ES-I3 (cell line): ENCODE measurements around the gene HAAO.

ENCODE experiments used
- H3K36me3 ChIP-seq: 2 replicates; pipeline ENCODE4 v1.6.1; 2013; ENCODE audit warnings: mild to moderate bottlenecking, low read length, control low read depth, moderate library complexity; ENCODE audit not compliant: insufficient read depth
- H3K4me1 ChIP-seq: 2 replicates; pipeline ENCODE4 v1.6.1; 2013; ENCODE audit warnings: mild to moderate bottlenecking, control low read depth, low read length; ENCODE audit not compliant: insufficient read depth
- H3K9ac ChIP-seq: 2 replicates; pipeline ENCODE4 v1.6.1; 2013; ENCODE audit warnings: low read depth, mild to moderate bottlenecking, low read length, moderate library complexity
- H3K9me3 ChIP-seq: 2 replicates; pipeline ENCODE4 v1.6.1; 2013; ENCODE audit warnings: mild to moderate bottlenecking, low read length, moderate library complexity; ENCODE audit not compliant: control insufficient read depth, insufficient read depth

Gene HAAO

DNA sequence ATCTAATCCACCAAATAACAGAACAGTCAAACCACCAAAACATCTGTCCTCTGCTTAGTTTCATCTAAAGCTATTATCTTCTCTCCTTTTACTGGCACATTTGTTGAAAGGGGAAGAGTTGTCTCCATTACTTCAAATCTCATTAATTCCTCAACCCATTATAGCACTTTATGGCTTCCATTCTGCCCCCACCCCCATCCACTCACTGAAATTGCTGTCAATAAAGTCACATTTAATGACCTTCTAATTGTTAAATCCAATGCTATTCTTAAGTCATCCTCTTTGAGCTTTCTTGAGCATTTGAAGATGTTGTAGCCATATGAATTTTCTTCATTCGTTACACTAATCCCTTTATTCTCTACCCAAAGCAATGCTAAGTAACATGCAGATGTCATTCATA, 33.6 kb downstream of the HAAO start:
- Histone ChIP-seq H3K4me1 (no peaks in the 10 kb centered on the region), H3K9me3 (no peaks in the 10 kb centered on the region), H3K9ac (no peak overlapping the region), H3K36me3 (no peaks in the 10 kb centered on the region)

DNA sequence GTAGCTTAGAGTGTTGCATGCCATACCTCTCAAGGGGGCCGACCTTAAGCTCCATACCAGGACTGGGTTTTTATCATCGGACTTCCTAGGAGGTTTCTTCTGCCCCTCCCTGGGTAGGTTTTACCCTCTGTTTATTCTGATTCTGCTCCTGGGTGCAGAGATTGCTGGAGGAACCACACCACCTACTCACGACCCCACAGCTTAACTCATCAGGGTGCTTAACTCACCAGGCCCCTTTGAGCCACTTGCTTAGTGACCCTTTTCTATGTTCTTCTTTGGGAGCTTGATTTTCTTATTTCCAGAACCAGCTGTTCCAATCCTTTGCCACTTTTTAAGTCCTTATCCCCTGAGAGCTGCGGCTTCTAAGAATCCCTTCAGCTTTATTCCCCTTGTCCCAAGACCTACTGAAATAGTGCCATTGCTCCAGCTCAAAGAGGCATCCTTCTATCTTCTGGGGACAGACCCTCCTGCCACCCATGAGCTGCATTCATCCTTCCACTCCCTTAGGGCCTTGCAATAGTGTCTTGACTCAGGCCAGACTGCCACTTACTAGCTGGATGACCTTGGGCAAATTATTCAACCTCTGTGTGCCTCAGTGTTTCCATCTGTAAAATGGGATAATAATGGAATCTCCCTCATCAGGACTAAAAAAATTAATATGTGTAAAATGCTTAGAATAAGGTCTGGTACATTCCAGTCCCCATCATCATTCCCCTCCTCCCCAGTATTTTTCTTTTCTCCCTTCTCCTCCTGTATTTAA, 34.2 kb downstream of the HAAO start:
- Histone ChIP-seq H3K36me3 (no peaks in the 10 kb centered on the region), H3K4me1 (no peaks in the 10 kb centered on the region), H3K9me3 (no peaks in the 10 kb centered on the region), H3K9ac (no peak overlapping the region)

DNA sequence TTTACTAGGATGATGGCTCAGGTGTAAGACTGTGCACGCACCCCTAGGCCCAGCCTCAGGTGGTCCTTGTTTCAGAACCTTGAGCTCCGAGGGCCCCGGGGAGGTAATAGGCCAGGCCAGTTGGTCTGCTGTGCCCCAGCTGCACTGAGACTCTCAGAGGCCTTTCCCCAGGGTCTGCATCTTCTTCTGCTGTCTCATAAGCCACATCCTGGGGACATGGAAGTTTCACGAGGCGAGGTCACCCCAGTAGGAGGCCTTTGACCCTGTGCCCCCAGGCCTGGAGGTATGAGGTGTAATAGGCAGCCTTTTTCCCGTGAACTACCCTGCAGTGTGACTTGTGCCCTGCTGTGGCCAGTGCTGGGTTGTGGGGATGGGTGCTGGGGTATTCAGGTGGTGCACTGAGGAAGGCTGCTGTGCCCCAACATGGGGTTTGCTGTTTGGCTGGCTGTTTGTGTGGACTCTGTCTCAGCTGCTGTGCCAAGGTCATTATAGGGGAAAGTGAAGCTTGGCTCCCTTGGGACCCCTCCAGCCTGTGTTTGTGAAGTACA, 35.3 kb downstream of the HAAO start:
- Histone ChIP-seq H3K9me3 (no peaks in the 10 kb centered on the region), H3K4me1 (no peaks in the 10 kb centered on the region), H3K36me3 (no peaks in the 10 kb centered on the region), H3K9ac (no peak overlapping the region)

GRCh38 chr2:42756150-42756775, 36.1 kb downstream of the HAAO start:
- H3K4me1 ChIP-seq, result no peaks in the 10 kb centered on the region
- no peak overlapping the region for H3K9ac ChIP-seq
- H3K9me3 ChIP-seq, result no peaks in the 10 kb centered on the region
- H3K36me3 ChIP-seq, result no peaks in the 10 kb centered on the region

GRCh38 chr2:42755191-42755880, 37.0 kb downstream of the HAAO start:
- no peaks in the 10 kb centered on the region for H3K36me3 ChIP-seq
- no peaks in the 10 kb centered on the region for H3K9me3 ChIP-seq
- no peak overlapping the region for H3K9ac ChIP-seq
- no peaks in the 10 kb centered on the region for H3K4me1 ChIP-seq

DNA sequence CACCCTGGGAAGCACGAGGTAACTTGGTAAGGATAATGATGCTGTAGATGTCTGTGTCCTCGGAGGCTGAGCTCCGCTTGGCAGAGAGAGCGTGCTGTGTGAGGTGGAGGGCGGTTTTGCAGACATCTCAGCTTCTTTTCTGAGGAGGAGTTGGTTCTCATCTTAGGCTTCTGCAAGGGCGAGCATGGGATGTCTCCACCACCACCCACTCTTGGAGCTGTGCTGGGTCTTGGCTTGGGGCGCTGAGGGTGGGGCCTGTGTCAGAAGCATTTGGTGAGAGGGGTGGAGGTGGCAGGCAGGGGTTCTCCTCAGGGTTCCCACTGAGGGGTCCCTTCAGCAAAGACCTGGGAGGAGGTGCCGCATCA, 37.6 kb downstream of the HAAO start:
- Histone ChIP-seq H3K9ac (no peak overlapping the region), H3K36me3 (no peaks in the 10 kb centered on the region), H3K9me3 (no peaks in the 10 kb centered on the region), H3K4me1 (no peaks in the 10 kb centered on the region)

- Histone ChIP-seq H3K9ac (no peak overlapping the region), H3K4me1 (no peaks in the 10 kb centered on the region)
Observed at GRCh38 chr2:42754021-42754775, 38.2 kb downstream of the HAAO start.

GRCh38 chr2:42752816-42753813, 39.3 kb downstream of the HAAO start:
- no peaks in the 10 kb centered on the region for H3K4me1 ChIP-seq
- H3K9me3 ChIP-seq, result no peaks in the 10 kb centered on the region
- no peak overlapping the region for H3K9ac ChIP-seq
- H3K36me3 ChIP-seq, result no peaks in the 10 kb centered on the region

More at GRCh38 chr2:42754021-42754775, 38.2 kb downstream of the HAAO start:
- H3K9me3 ChIP-seq, result no peaks in the 10 kb centered on the region
- no peaks in the 10 kb centered on the region for H3K36me3 ChIP-seq

DNA sequence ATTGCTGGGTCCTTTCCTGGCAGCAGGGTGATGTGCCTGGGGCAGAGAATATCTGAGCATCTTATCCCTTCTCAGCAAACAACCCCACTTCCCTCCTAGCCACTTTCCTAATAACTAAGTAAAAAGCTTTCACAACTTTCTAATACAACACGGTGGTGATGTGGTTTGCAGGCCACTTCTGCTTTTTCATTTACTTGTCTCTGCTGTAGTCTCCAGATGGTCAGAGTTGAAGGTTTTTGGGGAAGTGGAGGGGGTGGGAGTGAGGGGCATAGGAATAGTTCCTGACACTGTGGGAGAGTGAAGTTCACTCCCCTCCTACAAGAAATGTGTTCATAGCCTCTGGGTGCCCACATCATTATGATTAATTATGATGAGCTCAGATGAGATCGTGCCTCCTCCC, 40.1 kb downstream of the HAAO start:
- Histone ChIP-seq H3K9ac (no peak overlapping the region), H3K9me3 (no peaks in the 10 kb centered on the region), H3K36me3 (no peaks in the 10 kb centered on the region), H3K4me1 (no peaks in the 10 kb centered on the region)

GRCh38 chr2:42748840-42749239, 43.5 kb downstream of the HAAO start:
- Histone ChIP-seq H3K9ac (no peak overlapping the region), H3K36me3 (no peaks in the 10 kb centered on the region), H3K9me3 (no peaks in the 10 kb centered on the region), H3K4me1 (no peaks in the 10 kb centered on the region)

DNA sequence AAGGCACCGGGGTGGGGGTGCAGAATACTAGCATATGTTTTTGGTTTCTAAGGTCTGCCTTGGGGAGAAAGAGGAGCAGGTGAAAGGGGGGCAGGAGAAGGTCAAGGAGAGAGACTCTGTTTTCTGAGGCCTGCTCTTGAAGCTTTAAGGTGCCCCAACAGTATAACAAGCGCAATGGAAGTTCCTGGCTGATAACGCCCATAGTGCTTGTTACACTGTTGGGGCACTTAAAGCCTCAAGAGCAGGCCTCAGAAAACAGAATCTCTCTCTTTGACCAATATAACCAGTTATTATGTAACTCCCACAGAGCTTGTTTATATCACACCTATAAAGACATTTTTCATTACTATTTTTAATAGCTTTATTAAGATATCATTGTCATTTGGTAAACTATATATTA, 45.0 kb downstream of the HAAO start:
- no peaks in the 10 kb centered on the region; the same call in 1 of the 2 replicates for H3K36me3 ChIP-seq
- H3K9me3 ChIP-seq, result no peaks in the 10 kb centered on the region
- no peaks in the 10 kb centered on the region for H3K4me1 ChIP-seq
- H3K9ac ChIP-seq, result no peak overlapping the region

DNA sequence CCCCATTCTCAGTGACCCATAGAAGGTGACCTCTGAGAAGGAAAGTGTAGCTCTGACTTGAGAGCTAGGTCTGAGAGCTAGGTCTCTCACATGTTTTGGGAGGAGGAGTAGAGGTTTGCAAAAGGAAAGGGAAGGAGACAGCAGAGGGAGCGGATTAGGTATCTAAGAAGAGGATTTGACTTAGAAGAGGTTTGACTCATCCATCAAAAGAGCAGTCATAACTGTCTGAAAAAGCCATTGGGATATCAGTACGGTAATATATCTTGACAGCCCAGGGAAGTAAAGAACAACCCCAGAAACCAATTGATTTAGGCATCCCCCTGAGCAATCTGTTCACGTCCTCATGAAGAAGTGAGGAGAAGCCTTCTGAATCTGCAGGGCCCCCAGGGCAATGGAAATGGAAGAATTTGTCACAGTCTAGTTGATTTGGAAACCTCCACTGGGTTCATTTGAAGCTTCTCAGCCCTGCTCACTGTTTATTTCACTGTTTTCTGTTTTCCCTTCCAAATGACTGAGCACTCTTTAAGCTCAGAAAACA, 47.8 kb downstream of the HAAO start:
- Histone ChIP-seq H3K9ac (no peak overlapping the region), H3K9me3 (no peaks in the 10 kb centered on the region), H3K4me1 (no peaks in the 10 kb centered on the region), H3K36me3 (no peaks in the 10 kb centered on the region; the same call in 1 of the 2 replicates)

GRCh38 chr2:42743659-42743990, 48.8 kb downstream of the HAAO start:
- no peak overlapping the region for H3K9ac ChIP-seq
- no peaks in the 10 kb centered on the region for H3K9me3 ChIP-seq
- no peaks in the 10 kb centered on the region for H3K4me1 ChIP-seq
- no peaks in the 10 kb centered on the region; the same call in 1 of the 2 replicates for H3K36me3 ChIP-seq
